ENCODE results near the gene ZNF527.

Gene ZNF527

GRCh38 chr19:37413313-37414084, 42.6 kb downstream of the ZNF527 start:
- no peak for DNase-seq (ENCODE audit: low read depth)
- H3K4me3 ChIP-seq (ENCODE audit: low read depth, low read length): no peak overlapping the region
